H9 (cell line): ENCODE results near the gene VIPR2. TPM values are rescaled to one million over a fixed set of nuclear protein-coding genes. Genes with fewer than 3 reads are reported as not detected.

Experiments
- DNase-seq: peaks from one replicate; pipeline ENCODE4 v3.0.0-alpha.2; 2017
- H2AFZ ChIP-seq: one replicate; pipeline ENCODE4 v1.6.1; 2013; ENCODE audit warnings: mild to moderate bottlenecking, low read length, control low read depth, moderate library complexity
- H2AK5ac ChIP-seq: 2 replicates; pipeline ENCODE4 v1.6.1; 2013; ENCODE audit warnings: low read length, control low read depth, mixed read lengths; ENCODE audit not compliant: insufficient read length
- H2BK120ac ChIP-seq: one replicate; pipeline ENCODE4 v1.6.1; 2013; ENCODE audit warnings: low read depth, mild to moderate bottlenecking, low read length, control low read depth, inconsistent platforms; ENCODE audit not compliant: poor library complexity, severe bottlenecking
- H2BK12ac ChIP-seq: 2 replicates; pipeline ENCODE4 v1.6.1; 2013; ENCODE audit warnings: low read length, control low read depth, mixed read lengths, low read depth; ENCODE audit not compliant: insufficient read length
- H2BK15ac ChIP-seq: 2 replicates; pipeline ENCODE4 v1.6.1; 2013; ENCODE audit warnings: low read depth, low read length, control low read depth
- H2BK20ac ChIP-seq: one replicate; pipeline ENCODE4 v1.6.1; 2013; ENCODE audit warnings: low read depth, mild to moderate bottlenecking, low read length, control low read depth, inconsistent platforms; ENCODE audit not compliant: poor library complexity, severe bottlenecking
- H2BK5ac ChIP-seq: 2 replicates; pipeline ENCODE4 v1.6.1; 2013; ENCODE audit warnings: low read length, control low read depth, mixed read lengths; ENCODE audit not compliant: insufficient read length
- H3K14ac ChIP-seq: 2 replicates; pipeline ENCODE4 v1.6.1; 2013; ENCODE audit warnings: low read length, control low read depth; ENCODE audit not compliant: insufficient read depth
- H3K18ac ChIP-seq: 2 replicates; pipeline ENCODE4 v1.6.1; 2013; ENCODE audit warnings: low read depth, mild to moderate bottlenecking, mixed read lengths, low read length, control low read depth; ENCODE audit not compliant: insufficient read length
- H3K23ac ChIP-seq: 2 replicates; pipeline ENCODE4 v1.6.1; 2013; ENCODE audit warnings: low read length, control low read depth, mixed read lengths, low read depth; ENCODE audit not compliant: insufficient read length
- H3K23me2 ChIP-seq: 2 replicates; pipeline ENCODE4 v1.6.1; 2013; ENCODE audit warnings: low read depth, mild to moderate bottlenecking, mixed read lengths, low read length, control low read depth; ENCODE audit not compliant: insufficient read length, poor library complexity, severe bottlenecking
- H3K27ac ChIP-seq: 2 replicates; pipeline ENCODE4 v1.5.1; 2013; ENCODE audit warnings: low read length, control low read depth, mixed read lengths, low read depth; ENCODE audit not compliant: insufficient read length
- H3K27me3 ChIP-seq: 2 replicates; pipeline ENCODE4 v1.6.1; 2013; ENCODE audit warnings: low read length, control low read depth, inconsistent platforms; ENCODE audit not compliant: insufficient read depth
- H3K4ac ChIP-seq: 2 replicates; pipeline ENCODE4 v1.6.1; 2013; ENCODE audit warnings: low read depth, mild to moderate bottlenecking, control low read depth, inconsistent platforms, low read length, moderate library complexity
- H3K4me1 ChIP-seq: 2 replicates; pipeline ENCODE4 v1.6.1; 2013; ENCODE audit warnings: low read length, control low read depth, inconsistent platforms; ENCODE audit not compliant: insufficient read depth
- H3K4me2 ChIP-seq: 2 replicates; pipeline ENCODE4 v1.6.1; 2013; ENCODE audit warnings: low read length, control low read depth, mixed read lengths; ENCODE audit not compliant: insufficient read length, insufficient read depth
- H3K56ac ChIP-seq: 2 replicates; pipeline ENCODE4 v1.6.1; 2013; ENCODE audit warnings: low read depth, mild to moderate bottlenecking, mixed read lengths, low read length, control low read depth; ENCODE audit not compliant: insufficient read length
- H3K79me1 ChIP-seq: 2 replicates; pipeline ENCODE4 v1.6.1; 2013; ENCODE audit warnings: low read depth, mild to moderate bottlenecking, moderate library complexity, low read length, control low read depth, inconsistent platforms; ENCODE audit not compliant: insufficient read depth, poor library complexity, severe bottlenecking
- H3K79me2 ChIP-seq: 2 replicates; pipeline ENCODE4 v1.6.1; 2013; ENCODE audit warnings: low read length, control low read depth, inconsistent platforms; ENCODE audit not compliant: insufficient read depth
- H3K9ac ChIP-seq: 2 replicates; pipeline ENCODE4 v1.6.1; 2013; ENCODE audit warnings: low read length, control low read depth, mixed read lengths; ENCODE audit not compliant: insufficient read length; ENCODE audit errors: extremely low read depth
- H3K9me3 ChIP-seq: one replicate; pipeline ENCODE4 v1.6.1; 2013; ENCODE audit warnings: low read depth, low read length, inconsistent platforms; ENCODE audit not compliant: control insufficient read depth
- H3T11ph ChIP-seq: one replicate; pipeline ENCODE4 v1.6.1; 2013; ENCODE audit warnings: mild to moderate bottlenecking, low read length, control low read depth, inconsistent platforms
- H4K20me1 ChIP-seq: one replicate; pipeline ENCODE4 v1.6.1; 2013; ENCODE audit not compliant: control insufficient read depth, insufficient read length, insufficient read depth
- H4K5ac ChIP-seq: 2 replicates; pipeline ENCODE4 v1.6.1; 2013; ENCODE audit warnings: low read depth, mild to moderate bottlenecking, mixed read lengths, low read length, control low read depth; ENCODE audit not compliant: insufficient read length
- H4K8ac ChIP-seq: replicated peaks from 2 replicates; pipeline ENCODE4 v1.6.1; 2013; ENCODE audit warnings: low read length, control low read depth, mixed read lengths, low read depth; ENCODE audit not compliant: insufficient read length
- H4K91ac ChIP-seq: 2 replicates; pipeline ENCODE4 v1.6.1; 2013; ENCODE audit warnings: low read depth, mild to moderate bottlenecking, moderate library complexity, mixed read lengths, low read length, control low read depth; ENCODE audit not compliant: insufficient read length
- H3K27ac Mint-ChIP-seq, 3 experiments: 2 replicates in 2 of 3; 3 replicates in 1 of 3; pipeline ENCODE4 v1.8.0; 2020 to 2021; ENCODE audit warnings: mixed read lengths in 3 of 3, mild to moderate bottlenecking in 1 of 3, moderate library complexity in 1 of 3
- H3K27me3 Mint-ChIP-seq: 2 replicates; pipeline ENCODE4 v1.8.0; 2021; ENCODE audit warnings: low read depth, mild to moderate bottlenecking, moderate library complexity, mixed read lengths
- H3K36me3 Mint-ChIP-seq, 3 experiments: 2 replicates in 2 of 3; 3 replicates in 1 of 3; pipeline ENCODE4 v1.8.0; 2020 to 2021; ENCODE audit warnings: low read depth in 3 of 3, mixed read lengths in 3 of 3; ENCODE audit not compliant: insufficient read depth in 1 of 3
- H3K4me1 Mint-ChIP-seq, 2 experiments: 2 replicates each; pipeline ENCODE4 v1.8.0; 2020; ENCODE audit warnings: mixed read lengths in 2 of 2
- H3K4me3 Mint-ChIP-seq, 2 experiments: 2 replicates in 1 of 2; 3 replicates in 1 of 2; pipeline ENCODE4 v1.8.0; 2020 to 2021; ENCODE audit warnings: mild to moderate bottlenecking in 2 of 2, mixed read lengths in 2 of 2, moderate library complexity in 1 of 2
- H3K9me3 Mint-ChIP-seq, 2 experiments: 2 replicates in 1 of 2; 3 replicates in 1 of 2; pipeline ENCODE4 v1.8.0; 2020; ENCODE audit warnings: mild to moderate bottlenecking in 2 of 2, mixed read lengths in 2 of 2, moderate library complexity in 1 of 2
- CTCF ChIP-seq: fragments of 200-600 bp; sonication (generic); conservative IDR thresholded peaks from 3 replicates; pipeline ENCODE4 v1.8.0; 2021; ENCODE audit warnings: antibody characterized with exemption, mild to moderate bottlenecking
- WGBS: extraction: QIAGEN DNeasy Blood & Tissue Kit; methylation state at CpG from one replicate; pipeline ENCODE4 v1.1.7; 2013; ENCODE audit warnings: missing lambda C conversion rate, low lambda C conversion rate, mixed read lengths; ENCODE audit not compliant: insufficient read length; ENCODE audit errors: extremely low coverage; 5-methylcytosine and 5-hydroxymethylcytosine counted together
- total RNA-seq: library from RNA; stranded (reverse); gene quantifications from 2 replicates; pipeline ENCODE4 v1.2.1, GENCODE V29; 2021

VIPR2 gene
- total RNA-seq, 1 experiment from 2014 or later = 1.6 TPM

DNA sequence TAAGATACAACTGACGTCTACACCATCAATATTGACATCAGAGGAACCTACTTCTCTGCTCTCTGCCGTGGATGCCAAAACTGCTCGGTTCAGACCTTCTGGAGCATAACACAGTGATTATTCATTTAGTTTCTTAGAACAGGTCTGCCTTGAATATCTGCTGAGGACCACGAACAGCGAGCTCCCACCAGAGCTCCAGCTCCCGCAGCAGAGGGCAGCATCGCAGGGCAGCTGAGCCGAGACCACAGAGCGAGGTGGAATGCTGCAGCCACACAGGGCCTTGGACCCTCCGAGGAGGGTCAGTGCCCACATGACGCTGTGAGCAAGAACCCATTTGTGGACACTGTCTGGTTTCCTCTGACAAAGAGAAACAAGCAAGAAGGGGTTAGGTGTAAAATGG lies 6.8 kb downstream of the VIPR2 start:
- H3K9me3 Mint-ChIP-seq = peaks cover 6 to 12% of the 10 kb centered on the region in 2 experiments
- Histone ChIP-seq H3K9me3 (no peaks in the 10 kb centered on the region), H2BK5ac (no peak overlapping the region), H3K9ac (no peak overlapping the region), H4K5ac (no peak overlapping the region), H3T11ph (no peak overlapping the region), H3K23ac (no peak overlapping the region), H3K56ac (no peak overlapping the region), H3K27me3 (peaks cover 2% of the 10 kb centered on the region; the same call in 1 of the 2 replicates), H3K23me2 (no peaks in the 10 kb centered on the region), H2BK20ac (no peak overlapping the region), H3K27ac (no peak overlapping the region), H3K4me2 (no peak overlapping the region), H2BK120ac (no peak overlapping the region), H3K14ac (no peak overlapping the region), H2AFZ (no peak overlapping the region), H2AK5ac (no peak overlapping the region), H3K18ac (no peak overlapping the region), H4K20me1 (no peaks in the 10 kb centered on the region), H2BK12ac (no peak overlapping the region), H3K4me1 (peaks cover 9% of the 10 kb centered on the region), H3K4ac (no peak overlapping the region), H4K91ac (no peak overlapping the region), H3K79me2 (no peaks in the 10 kb centered on the region), H4K8ac (no peak overlapping the region), H2BK15ac (no peak overlapping the region), H3K79me1 (no peaks in the 10 kb centered on the region)
- peaks cover 32 to 56% of the 10 kb centered on the region in 2 experiments for H3K4me1 Mint-ChIP-seq
- H3K36me3 Mint-ChIP-seq = peaks cover 2 to 25% (median 24%) of the 10 kb centered on the region in 3 experiments; a peak in 5 of 7 replicates
- peaks cover 21% of the 10 kb centered on the region for H3K27me3 Mint-ChIP-seq
- no peak for TF ChIP-seq CTCF
- H3K4me3 Mint-ChIP-seq = no peak overlapping the region
- peak; percentile 35 for DNase-seq
- no CpG with 5 or more reads among the region's 11 CpGs for WGBS
- no peak overlapping the region for H3K27ac Mint-ChIP-seq
